MCF 10A (cell line): Measurements from ENCODE around the gene ASRGL1. TPM values are rescaled to one million over a fixed set of nuclear protein-coding genes. Genes with fewer than 3 reads are reported as not detected.
"Not testable (repeated sequence)": the region's sequence is repeated elsewhere in the genome, so short reads cannot be mapped to it uniquely, and the experiment has no call there.

ENCODE experiments used
- BruUV-seq: library from RNA; stranded (reverse); fragments of 400-500 nt; replicated peaks from 2 replicates; lab custom pipeline; 2021; lab: Mats Ljungman, UMichigan
- CTCF ChIA-PET: fragments of 300-600 bp; sonication (Branson Sonifier 250); formaldehyde crosslinking; extraction: SDS; loops from one replicate; lab custom pipeline; 2021; ENCODE audit warnings: antibody characterized with exemption, inconsistent platforms; lab: Yijun Ruan, JAX
- POLR2A ChIA-PET: fragments of 300-600, 350-650 bp; sonication (Branson Sonifier 250); formaldehyde crosslinking; extraction: SDS; loops from one replicate; lab custom pipeline; 2020; ENCODE audit warnings: antibody characterized with exemption, inconsistent platforms; lab: Yijun Ruan, JAX
- DNase-seq: peaks from one replicate; pipeline ENCODE4 v3.0.0-alpha.2; 2018; ENCODE audit not compliant: unreplicated experiment
- H3K27ac Mint-ChIP-seq: one replicate; pipeline ENCODE4 v1.8.0; 2022; ENCODE audit warnings: mild to moderate bottlenecking, low read depth, mixed read lengths; ENCODE audit not compliant: unreplicated experiment
- H3K27me3 Mint-ChIP-seq: one replicate; pipeline ENCODE4 v1.8.0; 2022; ENCODE audit warnings: mixed read lengths; ENCODE audit not compliant: insufficient read depth, unreplicated experiment
- H3K36me3 Mint-ChIP-seq: one replicate; pipeline ENCODE4 v1.8.0; 2022; ENCODE audit warnings: mild to moderate bottlenecking, moderate library complexity, mixed read lengths; ENCODE audit not compliant: insufficient read depth, unreplicated experiment
- H3K4me1 Mint-ChIP-seq: one replicate; pipeline ENCODE4 v1.8.0; 2022; ENCODE audit warnings: mixed read lengths; ENCODE audit not compliant: insufficient read depth, unreplicated experiment
- H3K4me3 Mint-ChIP-seq: one replicate; pipeline ENCODE4 v1.8.0; 2022; ENCODE audit warnings: mild to moderate bottlenecking, moderate library complexity, mixed read lengths; ENCODE audit not compliant: unreplicated experiment
- H3K9me3 Mint-ChIP-seq: one replicate; pipeline ENCODE4 v1.8.0; 2022; ENCODE audit warnings: mixed read lengths; ENCODE audit not compliant: unreplicated experiment
- intact Hi-C: fragments of 100-400 bp; cut with micrococcal nuclease; formaldehyde crosslinking; loops from 2 replicates; pipeline ENCODE4 v1.14.1; 2022
- total RNA-seq: library from RNA; stranded (reverse); gene quantifications from 2 replicates; pipeline ENCODE4 v1.2.3, GENCODE V29; 2022
- TF ChIP-seq, protein P1 (sequence below): fragments of 200-600 bp; IDR thresholded peaks from one replicate; pipeline ENCODE4 v1.8.0; 2022; ENCODE audit warnings: antibody characterized with exemption, mild to moderate bottlenecking; ENCODE audit not compliant: unreplicated experiment

Gene ASRGL1
- total RNA-seq, 1 experiment from 2014 or later: 0.65 TPM

DNA sequence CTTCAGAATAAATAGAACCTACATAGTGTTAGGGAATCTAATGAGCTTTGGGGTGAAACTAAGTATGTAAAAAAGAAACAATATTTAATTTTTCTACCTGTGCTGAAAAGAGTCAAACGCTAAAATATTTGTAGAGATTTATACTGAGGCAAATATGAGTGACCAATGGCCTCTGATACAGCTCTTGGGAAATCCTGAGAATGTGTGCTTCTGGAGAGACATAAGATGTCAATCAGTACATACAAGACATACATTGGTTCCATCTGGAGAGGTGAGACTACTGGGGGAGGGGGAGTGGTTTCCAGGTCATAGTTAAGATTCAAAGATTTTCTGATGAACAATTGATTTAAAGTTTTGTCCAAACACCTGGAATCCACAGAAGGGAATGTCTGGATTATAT is 970 bp downstream of the ASRGL1 start:
- Mint-ChIP-seq H3K27ac (no peak overlapping the region), H3K9me3 (no peaks in the 10 kb centered on the region), H3K36me3 (peaks cover 8% of the 10 kb centered on the region), H3K4me3 (peak overlapping the region; percentile 78), H3K27me3 (peaks cover 56% of the 10 kb centered on the region), H3K4me1 (no peaks in the 10 kb centered on the region)
- no peak for DNase-seq
- CTCF ChIA-PET: interaction anchor here (1.0 to 1.2 kb wide), 4 partner anchors 10 to 43 kb away, joined by 3 to 8 read pairs (median 4); no protein-coding TSS in a partner anchor
- intact Hi-C loops: no loop called here
- TF ChIP-seq, protein P1, sequence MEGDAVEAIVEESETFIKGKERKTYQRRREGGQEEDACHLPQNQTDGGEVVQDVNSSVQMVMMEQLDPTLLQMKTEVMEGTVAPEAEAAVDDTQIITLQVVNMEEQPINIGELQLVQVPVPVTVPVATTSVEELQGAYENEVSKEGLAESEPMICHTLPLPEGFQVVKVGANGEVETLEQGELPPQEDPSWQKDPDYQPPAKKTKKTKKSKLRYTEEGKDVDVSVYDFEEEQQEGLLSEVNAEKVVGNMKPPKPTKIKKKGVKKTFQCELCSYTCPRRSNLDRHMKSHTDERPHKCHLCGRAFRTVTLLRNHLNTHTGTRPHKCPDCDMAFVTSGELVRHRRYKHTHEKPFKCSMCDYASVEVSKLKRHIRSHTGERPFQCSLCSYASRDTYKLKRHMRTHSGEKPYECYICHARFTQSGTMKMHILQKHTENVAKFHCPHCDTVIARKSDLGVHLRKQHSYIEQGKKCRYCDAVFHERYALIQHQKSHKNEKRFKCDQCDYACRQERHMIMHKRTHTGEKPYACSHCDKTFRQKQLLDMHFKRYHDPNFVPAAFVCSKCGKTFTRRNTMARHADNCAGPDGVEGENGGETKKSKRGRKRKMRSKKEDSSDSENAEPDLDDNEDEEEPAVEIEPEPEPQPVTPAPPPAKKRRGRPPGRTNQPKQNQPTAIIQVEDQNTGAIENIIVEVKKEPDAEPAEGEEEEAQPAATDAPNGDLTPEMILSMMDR: no peak
- POLR2A ChIA-PET: interaction anchor here (0.6 to 1.4 kb wide), 2 partner anchors 48 to 213 kb away, joined by 3 to 4 read pairs; no protein-coding TSS in a partner anchor
- no TSS peak for BruUV-seq

DNA sequence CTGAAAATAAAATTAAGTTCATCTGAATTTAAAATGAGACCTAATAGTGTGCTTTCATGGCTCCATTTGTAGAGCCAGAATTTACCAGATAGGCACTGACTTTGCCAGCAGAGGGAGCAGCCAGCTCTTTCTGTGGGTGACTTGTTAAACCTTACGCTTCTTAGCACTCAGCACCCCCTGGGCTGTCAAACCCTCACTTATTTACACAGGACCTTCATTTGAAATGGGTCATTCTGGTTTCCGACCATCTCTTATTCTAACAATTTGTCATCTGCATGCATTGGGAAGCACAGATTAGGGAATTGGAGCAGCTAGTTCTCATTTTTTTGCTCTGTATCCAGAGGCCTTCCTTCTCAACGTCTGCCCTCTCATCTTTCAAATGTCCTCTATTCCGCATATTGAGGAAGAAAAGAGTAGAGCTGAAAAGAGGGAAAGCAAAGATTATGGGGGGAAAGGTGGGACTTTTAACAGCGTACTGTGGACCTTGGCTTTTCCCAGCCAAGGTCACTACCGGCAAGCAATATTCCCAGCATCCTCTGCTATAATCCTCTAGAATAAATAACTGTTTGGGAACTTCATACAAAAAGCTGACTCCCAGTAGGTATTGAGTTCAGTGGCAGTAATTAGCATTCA is 3.1 kb downstream of the ASRGL1 start:
- POLR2A ChIA-PET: no interaction called here
- peaks cover 8% of the 10 kb centered on the region for H3K36me3 Mint-ChIP-seq
- intact Hi-C loops: loop anchor here (1.0 kb wide), 1 partner anchor 38 kb away; no protein-coding TSS in a partner anchor
- CTCF ChIA-PET: interaction anchor here (0.6 to 2.2 kb wide), 19 partner anchors 11 to 885 kb away, joined by 3 to 16 read pairs (median 4); no protein-coding TSS in a partner anchor
- DNase-seq: peak; percentile 54
- no TSS peak for BruUV-seq
- TF ChIP-seq, protein P1: peak; percentile 52
- H3K27ac Mint-ChIP-seq: no peak overlapping the region
- H3K27me3 Mint-ChIP-seq: peaks cover 46% of the 10 kb centered on the region
- no peaks in the 10 kb centered on the region for H3K4me1 Mint-ChIP-seq
- H3K4me3 Mint-ChIP-seq: no peak overlapping the region
- no peaks in the 10 kb centered on the region for H3K9me3 Mint-ChIP-seq

DNA sequence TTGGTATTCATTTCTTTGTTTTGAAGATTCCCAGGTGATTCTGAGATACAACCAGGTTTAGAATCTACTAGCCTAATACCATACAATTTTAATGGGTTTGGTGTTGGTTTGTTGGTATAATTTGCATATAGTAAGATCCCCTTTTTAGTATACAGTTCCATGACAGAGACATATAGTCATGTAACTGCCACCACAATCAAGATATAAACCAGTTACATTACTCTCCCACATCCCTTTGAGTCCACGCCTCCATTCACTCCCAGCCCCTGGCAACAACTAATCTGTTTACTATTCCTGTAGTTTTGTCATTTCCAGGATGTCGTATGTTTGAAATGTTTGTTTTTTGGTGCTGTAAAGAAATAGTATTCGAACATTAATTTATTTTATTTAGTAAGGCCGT is 4.3 kb downstream of the ASRGL1 start:
- POLR2A ChIA-PET: no interaction called here
- no peak for DNase-seq
- Mint-ChIP-seq H3K27ac (no peak overlapping the region), H3K4me1 (no peaks in the 10 kb centered on the region), H3K4me3 (no peak overlapping the region), H3K27me3 (peaks cover 34% of the 10 kb centered on the region), H3K9me3 (no peaks in the 10 kb centered on the region), H3K36me3 (no peaks in the 10 kb centered on the region)
- CTCF ChIA-PET: interaction anchor here (0.7 to 2.2 kb wide), 6 partner anchors 11 to 728 kb away, joined by 3 to 6 read pairs (median 4); no protein-coding TSS in a partner anchor
- TF ChIP-seq, protein P1: no peak
- intact Hi-C loops: no loop called here
- BruUV-seq: no TSS peak

DNA sequence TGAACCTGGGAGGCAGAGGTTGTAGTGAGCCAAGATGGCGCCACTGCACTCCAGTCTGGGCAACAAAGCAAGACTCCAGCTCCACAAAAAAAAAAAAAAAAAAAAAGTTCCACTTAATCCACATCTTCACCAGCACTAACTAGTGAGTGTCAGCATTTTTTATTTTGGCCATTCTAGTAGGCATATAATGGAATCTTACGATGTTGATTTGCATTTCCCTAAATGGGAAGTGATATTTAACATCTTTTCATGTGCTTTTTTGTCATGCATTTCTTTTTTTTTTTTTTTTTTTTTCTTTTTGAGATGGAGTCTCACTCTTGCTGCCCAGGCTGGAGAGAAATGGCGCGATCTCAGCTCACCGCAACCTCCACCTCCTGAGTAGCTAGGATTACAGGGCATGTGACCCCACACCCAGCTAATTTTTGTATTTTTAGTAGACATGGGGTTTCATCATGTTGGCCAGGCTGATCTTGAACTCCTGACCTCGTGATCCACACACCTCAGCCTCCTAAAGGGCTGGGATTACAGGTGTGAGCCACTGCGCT is 6.5 kb downstream of the ASRGL1 start:
- intact Hi-C loops, H3K4me3 Mint-ChIP-seq, H3K9me3 Mint-ChIP-seq, DNase-seq, H3K4me1 Mint-ChIP-seq, H3K36me3 Mint-ChIP-seq, BruUV-seq, H3K27ac Mint-ChIP-seq, POLR2A ChIA-PET: not testable (repeated sequence)
- H3K27me3 Mint-ChIP-seq: peaks cover 13% of the 10 kb centered on the region
- CTCF ChIA-PET: interaction anchor here (0.6 to 2.0 kb wide), 2 partner anchors 34 to 424 kb away, joined by 4 to 6 read pairs; no protein-coding TSS in a partner anchor
